ENCODE measurements around the gene PARL.

- TF ChIP-seq CTCF (conservative IDR thresholded peaks at IDR 0.05 in 1 of 2, IDR thresholded peaks at IDR 0.05 in 1 of 2; ENCODE audit: extremely low read depth in 1 of 2, insufficient read depth in 1 of 2, low read depth in 1 of 2, low read length in 2 of 2) (no peak), EZH2 (IDR thresholded peaks at IDR 0.05; ENCODE audit: borderline replicate concordance, low read length) (no peak)
Measured at GRCh38 chr3:183837390-183837789, 47.3 kb downstream of the PARL start.

Measured in mammary epithelial cell (primary cell).